Sigmoid colon (tissue), 7 donors: Measurements from ENCODE around the gene PEX11B. TPM values are rescaled to one million over a fixed set of nuclear protein-coding genes. Genes with fewer than 3 reads are reported as not detected.

ENCODE experiments used
- DNase-seq: peaks from one replicate; pipeline ENCODE4 v3.0.0-alpha.2; 2019
- H3K27ac ChIP-seq, 4 donors: fragments of 200-600 bp; sonication (generic); one replicate each; pipeline ENCODE4 v1.5.1; 2016 to 2019; ENCODE audit warnings: mild to moderate bottlenecking in 1 of 4
- H3K27me3 ChIP-seq, 3 donors: fragments of 200-600 bp; sonication (generic); one replicate each; pipeline ENCODE4 v1.5.1; 2019; ENCODE audit warnings: mild to moderate bottlenecking in 1 of 3
- H3K36me3 ChIP-seq, 4 donors: fragments of 200-600 bp; sonication (generic); one replicate each; pipeline ENCODE4 v1.5.1; 2016 to 2019
- H3K4me1 ChIP-seq, 4 donors: fragments of 200-600 bp; sonication (generic); one replicate each; pipeline ENCODE4 v1.5.1; 2017 to 2019
- H3K4me3 ChIP-seq, 4 donors: fragments of 200-600 bp; sonication (generic); one replicate each; pipeline ENCODE4 v1.5.1; 2017 to 2019; ENCODE audit warnings: mild to moderate bottlenecking in 2 of 4, moderate library complexity in 1 of 4
- H3K9me3 ChIP-seq, 4 donors: fragments of 200-600 bp in 3 of 4; sonication (generic) in 3 of 4; one replicate each; pipeline versions ENCODE4 v1.5.1 to v1.6.1; 2013 to 2019
- CTCF ChIP-seq, 4 experiments: fragments of 450-650 bp in 3 of 4; fragments of 200-600 bp in 1 of 4; IDR thresholded peaks; one replicate each; pipeline ENCODE4 v1.5.1; 2016 to 2019; ENCODE audit warnings: antibody characterized with exemption in 4 of 4, mild to moderate bottlenecking in 3 of 4, moderate library complexity in 2 of 4
- EP300 ChIP-seq, 4 donors: sonication (generic); formaldehyde crosslinking; IDR thresholded peaks; one replicate each; pipeline ENCODE4 v1.6.1; 2017; ENCODE audit warnings: antibody characterized with exemption in 4 of 4
- POLR2A ChIP-seq, 2 donors: fragments of 450-650 bp; IDR thresholded peaks; one replicate each; pipeline ENCODE4 v1.6.1; 2016; ENCODE audit warnings: antibody characterized with exemption in 2 of 2, mild to moderate bottlenecking in 2 of 2, moderate library complexity in 2 of 2
- POLR2AphosphoS5 ChIP-seq, 4 donors: sonication (generic); formaldehyde crosslinking; IDR thresholded peaks; one replicate each; pipeline ENCODE4 v1.6.1; 2017; ENCODE audit warnings: antibody characterized with exemption in 4 of 4
- WGBS, 2 donors: extraction: QIAGEN DNeasy Blood & Tissue Kit; methylation state at CpG; one replicate each; pipeline ENCODE4 v1.1.7; 2013; 5-methylcytosine and 5-hydroxymethylcytosine counted together
- intact Hi-C: fragments of 100-400 bp; cut with DNase I; formaldehyde crosslinking; loops from one replicate; pipeline ENCODE4 v1.15.1; 2023
- polyA plus RNA-seq, 3 donors: library from polyadenylated mRNA; stranded (reverse); fragments of 200-250 nt; gene quantifications; one replicate each; pipeline ENCODE4 v1.2.3, GENCODE V29; 2013
- total RNA-seq, 4 donors: library from RNA; depleted of rRNA; stranded (reverse); fragments of >200 nt; gene quantifications; one replicate each; pipeline ENCODE4 v1.1.0, GENCODE V29; 2016
- donor health status: healthy with polysubstance abuse.
- donor health status: Bipolar disorder and iron deficiency.
- donor health status: healthy.

The PEX11B gene
- total and polyA plus RNA-seq, 7 donors, result 20.2 to 41.8 (median 22.5) TPM

- intact Hi-C loops, result no loop called here
- Histone ChIP-seq H3K36me3 (peaks cover 3 to 33% (median 11%) of the 10 kb centered on the region in 4 donors), H3K9me3 (no peaks in the 10 kb centered on the region), H3K4me1 (peaks cover 0 to 9% (median 4%) of the 10 kb centered on the region in 4 donors), H3K4me3 (no peak overlapping the region), H3K27me3 (no peaks in the 10 kb centered on the region), H3K27ac (no peak overlapping the region)
- no peak for DNase-seq
- TF ChIP-seq POLR2A (IDR thresholded peaks at IDR 0.05) (no peak), CTCF (IDR thresholded peaks at IDR 0.05) (no peak), EP300 (IDR thresholded peaks at IDR 0.05) (no peak), POLR2AphosphoS5 (IDR thresholded peaks at IDR 0.05) (no peak)
- 66 to 78% methylated on average over 1 of the region's 1 CpG for WGBS, 2 donors
These were observed 9.9 kb downstream of the PEX11B start for GRCh38 chr1:145908653-145909052.

GRCh38 chr1:145906954-145907753 is 11.4 kb downstream of the PEX11B start:
- Histone ChIP-seq H3K9me3 (no peaks in the 10 kb centered on the region), H3K36me3 (peaks cover 2 to 18% (median 9%) of the 10 kb centered on the region in 4 donors), H3K27ac (no peak overlapping the region), H3K4me3 (no peak overlapping the region), H3K27me3 (no peaks in the 10 kb centered on the region), H3K4me1 (peaks cover 0 to 9% (median 4%) of the 10 kb centered on the region in 4 donors)
- DNase-seq, result no peak
- WGBS, 2 donors, result 84 to 85% methylated on average over 10 of the region's 10 CpGs
- TF ChIP-seq EP300 (IDR thresholded peaks at IDR 0.05) (no peak), POLR2A (IDR thresholded peaks at IDR 0.05) (no peak), CTCF (IDR thresholded peaks at IDR 0.05) (no peak), POLR2AphosphoS5 (IDR thresholded peaks at IDR 0.05) (no peak)
- intact Hi-C loops, result no loop called here

- no peak overlapping the region for H3K27ac ChIP-seq
- no peaks in the 10 kb centered on the region for H3K27me3 ChIP-seq
- H3K4me3 ChIP-seq, result no peak overlapping the region
- H3K36me3 ChIP-seq, result no peaks in the 10 kb centered on the region
- no peaks in the 10 kb centered on the region for H3K4me1 ChIP-seq
- DNase-seq, result no peak
- TF ChIP-seq CTCF (IDR thresholded peaks at IDR 0.05) (no peak), POLR2A (IDR thresholded peaks at IDR 0.05) (no peak), POLR2AphosphoS5 (IDR thresholded peaks at IDR 0.05) (no peak), EP300 (IDR thresholded peaks at IDR 0.05) (no peak)
- intact Hi-C loops, result no loop called here
- WGBS, 2 donors, result 90 to 92% methylated on average over 12 of the region's 12 CpGs
- no peaks in the 10 kb centered on the region for H3K9me3 ChIP-seq
These were observed 17.1 kb downstream of the PEX11B start for GRCh38 chr1:145901312-145902021.

DNA sequence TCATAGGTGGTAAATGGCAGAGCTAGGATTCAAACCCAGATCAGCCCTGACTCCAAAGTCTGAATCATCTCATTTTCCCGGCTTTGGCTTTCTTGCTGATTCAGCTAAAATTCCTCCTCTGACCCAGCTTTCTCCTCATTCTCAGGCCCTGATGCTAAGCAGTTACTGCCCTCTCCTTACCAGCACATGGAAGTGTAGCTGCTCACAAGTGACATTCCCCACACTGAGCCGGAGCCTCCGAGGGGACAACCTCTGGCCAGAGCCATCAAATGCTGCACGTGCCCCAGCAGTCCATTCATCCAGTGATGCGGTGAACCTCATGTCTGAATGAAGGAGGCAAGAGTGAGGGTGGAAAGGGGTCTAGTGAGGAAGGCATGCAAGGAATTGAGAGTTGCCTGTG is 19.8 kb downstream of the PEX11B start:
- no peaks in the 10 kb centered on the region for H3K27me3 ChIP-seq

More for the DNA sequence above, 19.8 kb downstream of the PEX11B start:
- TF ChIP-seq POLR2A (IDR thresholded peaks at IDR 0.05), result no peak
- no peak for TF ChIP-seq POLR2AphosphoS5 (IDR thresholded peaks at IDR 0.05)
- TF ChIP-seq CTCF (IDR thresholded peaks at IDR 0.05), result no peak
- TF ChIP-seq EP300 (IDR thresholded peaks at IDR 0.05), result no peak
- intact Hi-C loops, result no loop called here
- Histone ChIP-seq H3K27ac (no peak overlapping the region), H3K36me3 (no peaks in the 10 kb centered on the region), H3K4me1 (no peaks in the 10 kb centered on the region), H3K4me3 (no peak overlapping the region), H3K9me3 (no peaks in the 10 kb centered on the region)
- no peak for DNase-seq
- WGBS, 2 donors, result 79 to 94% methylated on average over 5 of the region's 5 CpGs
